Ovary (tissue), 3 donors: ENCODE data around the gene NOXRED1.

Source experiments
- CTCF ChIP-seq, 3 donors: fragments of 450-650 bp in 2 of 3; fragments of 200-600 bp in 1 of 3; IDR thresholded peaks; one replicate each; pipeline versions ENCODE4 v1.5.1 to v1.8.0; 2016 to 2022; ENCODE audit warnings: antibody characterized with exemption in 3 of 3, mild to moderate bottlenecking in 1 of 3
- EP300 ChIP-seq: sonication (generic); formaldehyde crosslinking; IDR thresholded peaks from one replicate; pipeline ENCODE4 v1.6.1; 2017; ENCODE audit warnings: antibody characterized with exemption
- POLR2A ChIP-seq: fragments of 450-650 bp; IDR thresholded peaks from one replicate; pipeline ENCODE4 v1.6.1; 2017; ENCODE audit warnings: antibody characterized with exemption, mild to moderate bottlenecking, moderate library complexity
- donor health status: DM: no; HTN: no; CAD: no.

- TF ChIP-seq CTCF (IDR thresholded peaks at IDR 0.05) (no peak), EP300 (no peak), POLR2A (no peak)
Measured at GRCh38 chr14:77347751-77348150, 75.6 kb downstream of the NOXRED1 start.
